ENCODE measurements around the gene DYRK1A.

The DYRK1A gene

DNA sequence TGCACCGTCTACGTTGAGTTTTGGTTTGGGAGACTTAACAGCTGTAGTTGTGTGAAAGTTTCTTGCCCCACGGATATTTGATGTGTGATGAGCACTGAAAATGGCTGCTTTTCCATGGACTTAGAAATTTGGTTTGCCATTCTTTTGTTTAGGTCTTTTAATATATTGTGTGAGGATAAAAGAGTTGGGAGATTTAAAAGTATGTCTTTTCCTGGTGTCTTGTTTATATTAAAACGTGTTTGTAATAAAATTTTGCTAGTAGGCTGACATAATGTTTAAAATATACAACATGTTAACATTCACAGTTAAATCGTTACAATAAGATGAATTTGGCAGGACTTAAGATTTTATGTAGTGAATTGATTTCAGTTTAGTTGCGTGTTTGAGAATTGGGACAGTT is 106.9 kb downstream of the DYRK1A start:
- TF ChIP-seq, protein P1, sequence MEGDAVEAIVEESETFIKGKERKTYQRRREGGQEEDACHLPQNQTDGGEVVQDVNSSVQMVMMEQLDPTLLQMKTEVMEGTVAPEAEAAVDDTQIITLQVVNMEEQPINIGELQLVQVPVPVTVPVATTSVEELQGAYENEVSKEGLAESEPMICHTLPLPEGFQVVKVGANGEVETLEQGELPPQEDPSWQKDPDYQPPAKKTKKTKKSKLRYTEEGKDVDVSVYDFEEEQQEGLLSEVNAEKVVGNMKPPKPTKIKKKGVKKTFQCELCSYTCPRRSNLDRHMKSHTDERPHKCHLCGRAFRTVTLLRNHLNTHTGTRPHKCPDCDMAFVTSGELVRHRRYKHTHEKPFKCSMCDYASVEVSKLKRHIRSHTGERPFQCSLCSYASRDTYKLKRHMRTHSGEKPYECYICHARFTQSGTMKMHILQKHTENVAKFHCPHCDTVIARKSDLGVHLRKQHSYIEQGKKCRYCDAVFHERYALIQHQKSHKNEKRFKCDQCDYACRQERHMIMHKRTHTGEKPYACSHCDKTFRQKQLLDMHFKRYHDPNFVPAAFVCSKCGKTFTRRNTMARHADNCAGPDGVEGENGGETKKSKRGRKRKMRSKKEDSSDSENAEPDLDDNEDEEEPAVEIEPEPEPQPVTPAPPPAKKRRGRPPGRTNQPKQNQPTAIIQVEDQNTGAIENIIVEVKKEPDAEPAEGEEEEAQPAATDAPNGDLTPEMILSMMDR (IDR thresholded peaks at IDR 0.05; ENCODE audit: borderline replicate concordance, control extremely low read depth, extremely low read depth, insufficient read depth, missing control alignments): no peak
- no peak for DNase-seq (ENCODE audit: low spot score)
- in situ Hi-C loops (cut with MboI; ENCODE audit: low sequenced_read_pairs, unreplicated experiment): no loop called here

DNA sequence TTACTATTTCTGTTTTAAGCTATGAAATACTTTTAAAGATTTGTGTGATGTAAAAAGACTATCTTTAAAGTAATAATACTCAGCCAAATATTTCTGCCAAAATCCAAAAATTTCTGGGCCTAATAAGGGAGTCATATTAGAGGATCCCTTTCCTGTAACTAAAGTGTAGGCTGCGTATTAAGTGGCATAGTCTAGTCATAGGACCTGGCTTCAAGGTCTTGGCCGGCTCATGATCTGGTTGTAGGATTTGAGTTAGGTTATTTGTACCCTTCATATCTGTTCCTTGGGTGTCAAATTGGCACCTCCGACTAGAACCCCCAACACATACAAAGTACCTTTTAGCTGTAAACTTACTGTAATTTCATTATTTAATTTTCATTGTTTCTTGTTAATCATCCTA is 107.8 kb downstream of the DYRK1A start:
- no peak for DNase-seq (ENCODE audit: low spot score)
- in situ Hi-C loops (cut with MboI; ENCODE audit: low sequenced_read_pairs, unreplicated experiment): no loop called here
- TF ChIP-seq, protein P1 (IDR thresholded peaks at IDR 0.05; ENCODE audit: borderline replicate concordance, control extremely low read depth, extremely low read depth, insufficient read depth, missing control alignments): no peak

DNA sequence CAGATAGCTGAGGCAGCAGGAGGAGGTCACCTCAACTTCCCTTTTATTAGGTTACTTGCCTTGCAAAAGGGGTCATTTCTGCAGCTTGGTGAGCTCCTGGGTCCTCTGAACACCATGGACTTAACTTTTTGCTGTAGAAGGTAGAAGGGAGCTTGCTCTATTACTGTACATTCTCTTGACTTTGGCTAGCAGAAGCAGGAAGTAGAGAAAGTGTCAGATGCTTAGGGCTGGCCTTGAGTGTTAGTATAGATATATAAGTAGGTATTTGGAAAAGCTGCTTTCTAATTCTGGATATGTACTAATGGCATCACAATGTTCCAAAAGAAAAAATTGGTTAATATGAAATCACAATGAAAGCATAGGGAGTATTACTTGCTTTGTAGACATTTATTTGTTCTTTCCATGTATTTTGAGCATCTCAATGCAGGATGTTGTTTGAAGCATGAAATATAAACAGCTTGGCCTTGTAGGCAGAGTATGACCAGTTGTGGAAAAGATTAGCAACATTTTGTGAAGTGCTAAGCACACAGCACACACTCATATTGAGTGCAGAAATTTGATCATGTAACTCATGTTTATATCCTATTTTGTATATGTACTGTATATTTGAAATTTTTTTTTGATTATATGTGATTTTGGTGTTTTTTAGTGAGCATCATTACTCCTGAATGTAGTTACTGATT is 108.8 kb downstream of the DYRK1A start:
- in situ Hi-C loops (cut with MboI; ENCODE audit: low sequenced_read_pairs, unreplicated experiment): no loop called here
- no peak for DNase-seq (ENCODE audit: low spot score)
- TF ChIP-seq, protein P1 (IDR thresholded peaks at IDR 0.05; ENCODE audit: borderline replicate concordance, control extremely low read depth, extremely low read depth, insufficient read depth, missing control alignments): no peak

DNA sequence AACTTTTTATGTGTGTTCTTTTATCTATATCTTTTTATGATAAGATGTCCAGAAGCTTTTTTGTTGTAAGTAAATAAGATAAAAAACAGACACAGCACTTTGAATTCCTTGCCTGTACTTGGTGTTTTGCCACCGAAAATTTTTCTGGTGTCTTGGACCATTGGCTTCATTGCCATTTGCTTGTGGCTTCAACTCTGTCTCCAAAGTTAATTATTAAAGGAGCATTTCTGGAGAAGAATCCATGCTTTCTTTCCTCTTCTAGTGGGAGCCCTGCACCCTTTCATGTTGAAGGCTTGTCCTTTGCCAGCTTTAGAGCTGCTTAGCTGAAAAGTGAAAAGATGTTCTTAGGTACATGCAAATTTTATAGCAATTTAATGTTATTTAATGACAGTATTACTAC is 112.2 kb downstream of the DYRK1A start:
- TF ChIP-seq, protein P1 (IDR thresholded peaks at IDR 0.05; ENCODE audit: borderline replicate concordance, control extremely low read depth, extremely low read depth, insufficient read depth, missing control alignments): no peak
- in situ Hi-C loops (cut with MboI; ENCODE audit: low sequenced_read_pairs, unreplicated experiment): no loop called here
- DNase-seq (ENCODE audit: low spot score): no peak

DNA sequence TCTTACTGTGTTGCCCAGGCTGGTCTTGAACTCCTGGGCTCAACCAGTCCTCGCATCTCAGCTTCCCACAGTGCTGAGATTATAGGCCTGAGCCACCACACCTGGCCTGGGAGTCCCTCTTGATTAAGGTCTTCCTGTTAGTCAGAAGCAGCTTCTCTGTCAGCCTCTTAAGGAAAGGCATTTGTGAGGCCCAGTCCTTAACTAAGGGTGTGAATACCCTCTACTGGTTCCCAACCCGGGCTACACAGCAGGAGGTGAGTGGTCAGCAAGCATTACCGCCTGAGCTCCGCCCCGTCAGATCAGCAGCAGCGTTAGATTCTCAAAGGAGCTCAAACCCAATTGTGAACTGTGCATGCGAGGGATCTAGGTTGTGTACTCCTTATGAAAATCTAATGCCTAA is 117.2 kb downstream of the DYRK1A start:
- in situ Hi-C loops (cut with MboI; ENCODE audit: low sequenced_read_pairs, unreplicated experiment): no loop called here
- TF ChIP-seq, protein P1 (IDR thresholded peaks at IDR 0.05; ENCODE audit: borderline replicate concordance, control extremely low read depth, extremely low read depth, insufficient read depth, missing control alignments): no peak

DNA sequence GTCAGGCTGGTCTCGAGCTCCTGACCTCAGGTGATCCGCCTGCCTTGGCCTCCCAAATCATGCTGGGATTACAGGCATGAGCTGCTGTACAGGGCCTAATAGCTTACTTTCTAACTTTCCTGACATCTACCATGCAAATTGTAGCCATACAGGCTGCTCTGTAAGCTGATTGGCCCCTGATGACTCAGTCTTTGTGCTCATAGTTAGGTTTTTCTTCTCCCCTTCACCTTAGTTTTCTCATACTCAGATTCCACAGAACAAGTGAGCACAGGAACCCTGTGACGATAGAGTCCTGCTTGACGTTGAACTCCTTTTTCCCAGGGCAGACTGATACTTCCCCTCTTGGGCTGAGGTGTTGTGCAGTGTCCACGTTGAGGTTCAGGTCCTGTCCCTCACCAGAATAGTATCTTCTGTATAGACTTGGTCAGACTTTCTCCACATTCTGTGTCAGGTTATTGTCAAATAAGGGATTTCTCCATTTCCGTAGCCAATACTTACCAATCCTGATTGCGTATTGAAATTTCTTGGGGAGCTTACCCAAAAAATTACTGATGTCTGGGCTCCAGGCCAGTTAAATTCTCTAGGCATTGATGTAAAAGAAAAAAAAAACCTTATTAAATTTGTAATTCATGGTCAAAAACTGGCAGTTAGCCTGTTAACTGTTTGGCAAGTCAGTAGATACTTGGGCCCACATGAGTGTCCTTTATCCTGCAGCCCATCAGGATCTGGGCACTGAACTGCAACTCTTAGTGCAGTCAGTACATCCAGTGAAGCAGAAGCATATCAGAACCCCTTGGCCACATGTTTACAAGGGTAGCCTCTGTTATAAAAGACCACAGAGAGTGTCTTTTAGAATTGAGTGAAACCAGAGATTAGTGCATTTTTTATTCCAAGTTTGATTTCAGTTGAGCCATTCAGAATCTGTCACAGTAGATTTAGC is 118.2 kb downstream of the DYRK1A start:
- no peak for DNase-seq (ENCODE audit: low spot score)
- in situ Hi-C loops (cut with MboI; ENCODE audit: low sequenced_read_pairs, unreplicated experiment): no loop called here
- TF ChIP-seq, protein P1 (IDR thresholded peaks at IDR 0.05; ENCODE audit: borderline replicate concordance, control extremely low read depth, extremely low read depth, insufficient read depth, missing control alignments): no peak

More for the DNA sequence above, 117.2 kb downstream of the DYRK1A start:
- DNase-seq (ENCODE audit: low spot score): no peak
